Endothelial cell (in vitro differentiated cells): ENCODE data around the gene ME2. TPM values are rescaled to one million over a fixed set of nuclear protein-coding genes. Genes with fewer than 3 reads are reported as not detected.

Source experiments
- DNase-seq: peaks from one replicate; pipeline ENCODE4 v3.0.0; 2021; ENCODE audit warnings: low spot score
- H3K27ac Mint-ChIP-seq: one replicate; pipeline ENCODE4 v1.8.0; 2021; ENCODE audit warnings: mixed read lengths, inconsistent platforms; ENCODE audit not compliant: unreplicated experiment
- H3K27me3 Mint-ChIP-seq: one replicate; pipeline ENCODE4 v1.8.0; 2021; ENCODE audit warnings: mild to moderate bottlenecking, moderate library complexity, mixed read lengths, inconsistent platforms; ENCODE audit not compliant: unreplicated experiment
- H3K36me3 Mint-ChIP-seq: one replicate; pipeline ENCODE4 v1.8.0; 2021; ENCODE audit warnings: mild to moderate bottlenecking, low read depth, mixed read lengths, inconsistent platforms; ENCODE audit not compliant: unreplicated experiment
- H3K4me1 Mint-ChIP-seq: one replicate; pipeline ENCODE4 v1.8.0; 2021; ENCODE audit warnings: mild to moderate bottlenecking, mixed read lengths, inconsistent platforms; ENCODE audit not compliant: unreplicated experiment
- H3K4me3 Mint-ChIP-seq: one replicate; pipeline ENCODE4 v1.8.0; 2021; ENCODE audit warnings: mild to moderate bottlenecking, mixed read lengths, inconsistent platforms; ENCODE audit not compliant: unreplicated experiment
- H3K9me3 Mint-ChIP-seq: one replicate; pipeline ENCODE4 v1.8.0; 2021; ENCODE audit warnings: mixed read lengths, inconsistent platforms; ENCODE audit not compliant: unreplicated experiment
- CTCF ChIP-seq: fragments of 200-600 bp; sonication (generic); IDR thresholded peaks from one replicate; pipeline ENCODE4 v1.5.0; 2021; ENCODE audit warnings: antibody characterized with exemption; ENCODE audit not compliant: unreplicated experiment
- total RNA-seq: library from RNA; stranded (reverse); fragmentation: NEBNext Ultra II Directional; extraction: Animal tissue kit (Norgen Biotek cat#: 25700); gene quantifications from one replicate; pipeline ENCODE4 v1.2.1, GENCODE V29; 2021; ENCODE audit not compliant: unreplicated experiment

The ME2 gene
- total RNA-seq, 1 donor from 2014 or later: 41.9 TPM

GRCh38 chr18:50844960-50845359 is 34.0 kb upstream of the ME2 start:
- DNase-seq: no peak
- H3K27me3 Mint-ChIP-seq: no peaks in the 10 kb centered on the region
- H3K27ac Mint-ChIP-seq: no peak overlapping the region
- H3K4me1 Mint-ChIP-seq: peaks cover 13% of the 10 kb centered on the region
- H3K4me3 Mint-ChIP-seq: no peak overlapping the region
- H3K9me3 Mint-ChIP-seq: no peaks in the 10 kb centered on the region
- no peak for TF ChIP-seq CTCF
- no peaks in the 10 kb centered on the region for H3K36me3 Mint-ChIP-seq

GRCh38 chr18:50847192-50847591 is 31.7 kb upstream of the ME2 start:
- H3K9me3 Mint-ChIP-seq: no peaks in the 10 kb centered on the region
- no peak for TF ChIP-seq CTCF
- no peak overlapping the region for H3K27ac Mint-ChIP-seq
- H3K4me3 Mint-ChIP-seq: no peak overlapping the region
- H3K4me1 Mint-ChIP-seq: peaks cover 5% of the 10 kb centered on the region
- H3K36me3 Mint-ChIP-seq: no peaks in the 10 kb centered on the region
- no peaks in the 10 kb centered on the region for H3K27me3 Mint-ChIP-seq
- DNase-seq: no peak

GRCh38 chr18:50848061-50848551 is 30.8 kb upstream of the ME2 start:
- H3K4me3 Mint-ChIP-seq: no peak overlapping the region
- no peak for DNase-seq
- no peaks in the 10 kb centered on the region for H3K27me3 Mint-ChIP-seq
- H3K4me1 Mint-ChIP-seq: peaks cover 5% of the 10 kb centered on the region
- TF ChIP-seq CTCF: no peak
- no peaks in the 10 kb centered on the region for H3K36me3 Mint-ChIP-seq
- H3K9me3 Mint-ChIP-seq: no peaks in the 10 kb centered on the region
- no peak overlapping the region for H3K27ac Mint-ChIP-seq

DNA sequence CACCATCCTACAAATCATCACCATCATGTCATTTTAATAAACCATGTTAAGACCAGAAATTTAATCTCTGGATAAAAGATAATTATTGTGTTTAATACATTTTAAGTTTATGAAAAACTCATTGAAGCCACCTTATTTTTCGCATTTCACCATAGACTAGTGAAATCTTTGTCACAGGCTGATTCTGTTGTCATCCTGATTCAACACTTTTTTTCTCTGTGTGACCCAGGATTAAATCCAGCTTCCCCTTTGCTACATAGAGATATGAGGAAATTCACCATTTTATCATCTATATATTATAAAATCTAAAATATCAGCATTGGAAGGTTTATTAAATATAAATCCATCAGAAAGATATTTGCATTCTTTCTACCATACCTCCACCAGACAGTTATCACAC is 29.9 kb upstream of the ME2 start:
- TF ChIP-seq CTCF: no peak
- no peak overlapping the region for H3K4me3 Mint-ChIP-seq
- H3K27ac Mint-ChIP-seq: no peak overlapping the region
- DNase-seq: no peak
- H3K4me1 Mint-ChIP-seq: peaks cover 5% of the 10 kb centered on the region
- H3K27me3 Mint-ChIP-seq: no peaks in the 10 kb centered on the region
- no peaks in the 10 kb centered on the region for H3K36me3 Mint-ChIP-seq
- no peaks in the 10 kb centered on the region for H3K9me3 Mint-ChIP-seq

DNA sequence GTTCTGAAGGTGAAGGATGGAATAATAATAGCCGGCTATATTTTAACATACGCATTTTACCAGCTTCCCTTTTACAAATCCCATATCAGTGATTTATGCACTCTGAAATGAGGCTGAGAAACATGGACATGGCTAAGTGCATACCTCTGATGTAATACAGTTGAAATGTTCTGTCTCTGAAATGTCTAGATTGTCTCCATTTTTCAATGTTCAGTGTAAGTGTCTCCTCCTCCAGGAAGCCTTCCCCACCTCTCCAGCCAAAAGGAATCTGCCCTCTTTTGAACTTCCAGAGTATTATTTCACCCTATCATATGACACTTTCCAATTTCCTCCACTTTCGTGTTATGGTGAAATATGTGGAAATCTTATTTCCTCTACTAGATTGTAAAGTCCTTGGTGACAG is 29.5 kb upstream of the ME2 start:
- H3K4me3 Mint-ChIP-seq: no peak overlapping the region
- H3K9me3 Mint-ChIP-seq: no peaks in the 10 kb centered on the region
- TF ChIP-seq CTCF: no peak
- H3K27me3 Mint-ChIP-seq: no peaks in the 10 kb centered on the region
- H3K27ac Mint-ChIP-seq: no peak overlapping the region
- H3K36me3 Mint-ChIP-seq: no peaks in the 10 kb centered on the region
- DNase-seq: no peak
- peaks cover 5% of the 10 kb centered on the region for H3K4me1 Mint-ChIP-seq
